Spleen (tissue), 7 donors: ENCODE data around the gene TDRD12.

Experiments used
- CTCF ChIP-seq, 11 experiments: fragments of 200-600 bp in 7 of 11; fragments of 450-650 bp in 4 of 11; sonication (generic) in 4 of 11; IDR thresholded peaks in 8 of 11; conservative IDR thresholded peaks in 3 of 11; 1 replicate in 7 of 11; 2 replicates in 4 of 11; pipeline versions ENCODE4 v1.4.0 to v1.8.0; 2016 to 2021; ENCODE audit warnings: antibody characterized with exemption in 11 of 11, inconsistent platforms in 4 of 11, mild to moderate bottlenecking in 1 of 11
- POLR2A ChIP-seq, 3 donors: fragments of 450-650 bp; IDR thresholded peaks; one replicate each; pipeline ENCODE4 v1.5.1; 2017; ENCODE audit warnings: antibody characterized with exemption in 3 of 3, mild to moderate bottlenecking in 1 of 3
- POLR2AphosphoS5 ChIP-seq, 3 donors: sonication (generic); formaldehyde crosslinking; IDR thresholded peaks; one replicate each; pipeline ENCODE4 v1.5.1; 2017; ENCODE audit warnings: antibody characterized with exemption in 3 of 3
- donor health status: DM: no; HTN: no; CAD: no; lungs with moderate emphysema.
- donor health status: DM: no; HTN: no; CAD: no.
- donor health status: DM: no; HTN: no; CAD: no.

- no peak for TF ChIP-seq CTCF (IDR thresholded peaks at IDR 0.05 in 8 of 11, conservative IDR thresholded peaks at IDR 0.05 in 3 of 11)
- no peak for TF ChIP-seq POLR2A (IDR thresholded peaks at IDR 0.05)
- TF ChIP-seq POLR2AphosphoS5 (IDR thresholded peaks at IDR 0.05): no peak
These were observed 2.1 kb upstream of the TDRD12 start for GRCh38 chr19:32717496-32717895.
